Measurements from ENCODE around the gene SMARCD3.

The SMARCD3 gene

DNA sequence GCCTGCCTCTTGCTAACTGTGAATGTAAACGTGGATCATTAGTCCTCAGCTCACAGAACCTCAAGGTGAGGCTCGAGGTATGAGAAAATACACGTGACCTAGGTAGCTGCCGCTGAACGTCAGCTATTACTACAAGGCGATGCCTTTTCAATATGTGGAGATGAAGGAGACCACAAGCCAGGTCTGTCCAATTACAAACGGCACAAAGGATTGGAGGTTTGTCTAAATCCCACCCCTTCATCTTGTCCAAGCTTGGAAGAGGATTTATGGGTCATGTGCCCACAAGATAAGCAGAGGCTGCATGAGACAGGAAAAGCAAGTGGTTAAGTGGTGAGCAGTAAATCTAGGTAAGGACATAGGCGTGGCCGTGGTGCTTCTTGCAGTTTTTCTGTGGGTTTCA lies 41.6 kb downstream of the SMARCD3 start:
- no peak for DNase-seq

DNA sequence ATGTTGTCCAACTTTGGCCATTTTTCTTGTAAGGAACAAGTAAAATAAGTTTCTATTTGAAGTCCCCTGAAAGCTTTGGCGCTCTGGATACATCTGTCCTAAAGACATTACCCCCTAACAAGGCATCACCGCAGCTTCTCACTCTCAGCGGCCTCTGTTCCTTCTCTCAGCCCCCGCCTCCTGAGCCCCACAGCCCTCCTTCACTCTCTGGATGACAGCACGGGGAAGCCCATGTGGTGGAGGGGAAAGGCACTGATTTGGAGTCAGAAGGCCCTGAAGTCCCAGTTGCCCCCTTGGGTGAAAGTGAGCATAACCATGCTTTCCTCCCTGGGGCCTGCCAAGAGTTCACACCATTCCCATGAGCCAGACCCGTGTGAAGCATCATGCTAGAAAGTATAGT lies 42.8 kb downstream of the SMARCD3 start:
- DNase-seq, result no peak

DNA sequence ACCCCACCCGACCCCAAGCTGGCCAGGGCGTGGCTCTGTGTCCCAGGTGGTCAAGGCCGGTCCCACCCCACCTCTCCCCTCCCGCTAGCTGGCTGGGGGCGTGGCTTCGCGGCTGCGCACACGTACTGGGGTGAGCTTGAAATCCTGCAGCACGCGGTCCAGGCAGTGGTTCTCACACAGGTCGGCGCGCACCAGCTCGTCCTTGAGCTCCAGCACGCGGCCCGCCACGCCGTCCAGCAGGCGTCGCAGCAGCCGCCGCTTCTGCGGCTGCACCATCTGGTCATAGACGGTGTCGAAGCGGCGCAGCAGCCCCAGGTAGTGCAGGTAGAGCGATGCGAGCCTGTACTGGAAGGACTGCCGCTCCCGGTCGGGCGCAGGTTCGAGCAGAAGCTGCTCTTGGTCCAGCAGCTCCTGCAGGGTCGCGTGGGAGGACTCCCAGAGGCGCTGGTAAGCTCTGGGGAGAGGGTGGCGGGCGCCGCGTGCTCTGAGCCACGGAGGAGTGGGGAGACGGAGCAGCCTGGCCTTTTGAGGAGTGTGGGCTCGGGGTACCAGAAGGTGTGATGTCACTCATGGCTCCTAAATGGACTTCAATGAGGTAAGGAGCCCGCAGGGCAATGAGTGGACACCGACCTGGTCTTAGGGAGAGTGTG lies 44.0 kb downstream of the SMARCD3 start:
- no peak for DNase-seq

DNA sequence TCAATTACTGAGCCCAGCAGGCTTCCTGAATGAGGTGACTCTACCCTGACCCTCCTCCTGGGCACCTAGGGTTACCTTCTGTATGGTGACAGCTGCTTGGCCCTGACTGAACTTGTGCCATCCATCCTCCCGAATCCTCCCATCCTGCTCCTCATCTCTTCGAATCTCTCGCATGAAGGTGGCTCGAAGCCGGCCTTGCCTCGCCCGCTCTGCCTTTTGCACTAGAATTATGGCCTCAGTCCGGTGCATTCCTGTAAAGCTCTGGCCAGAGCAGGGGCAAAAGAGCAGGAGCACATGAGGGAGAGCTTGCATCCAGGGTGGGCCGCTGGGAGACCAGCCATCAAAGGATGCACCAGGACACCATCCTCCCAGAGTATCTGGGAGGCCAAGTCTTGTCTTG lies 45.7 kb downstream of the SMARCD3 start:
- DNase-seq, result no peak

DNA sequence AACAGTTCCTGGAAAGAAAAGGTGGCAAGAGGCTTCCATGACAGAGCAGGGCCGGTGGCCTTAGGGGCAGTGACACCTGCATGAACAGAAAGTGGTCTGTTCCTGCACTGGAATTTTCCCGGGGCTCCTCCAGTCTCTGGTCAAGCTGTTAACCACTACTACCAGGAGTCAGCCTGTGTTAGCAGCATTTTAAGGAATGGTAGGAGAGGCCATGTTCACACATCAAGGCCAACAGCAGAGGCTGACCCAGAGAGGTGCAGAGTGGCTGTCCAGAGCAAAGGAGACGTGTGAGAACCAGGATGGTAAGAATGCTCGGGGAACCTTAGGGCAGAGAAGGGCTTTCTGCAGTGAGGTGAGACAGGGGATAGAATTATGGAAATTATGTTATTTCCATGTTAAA lies 46.7 kb downstream of the SMARCD3 start:
- DNase-seq, result no peak

DNA sequence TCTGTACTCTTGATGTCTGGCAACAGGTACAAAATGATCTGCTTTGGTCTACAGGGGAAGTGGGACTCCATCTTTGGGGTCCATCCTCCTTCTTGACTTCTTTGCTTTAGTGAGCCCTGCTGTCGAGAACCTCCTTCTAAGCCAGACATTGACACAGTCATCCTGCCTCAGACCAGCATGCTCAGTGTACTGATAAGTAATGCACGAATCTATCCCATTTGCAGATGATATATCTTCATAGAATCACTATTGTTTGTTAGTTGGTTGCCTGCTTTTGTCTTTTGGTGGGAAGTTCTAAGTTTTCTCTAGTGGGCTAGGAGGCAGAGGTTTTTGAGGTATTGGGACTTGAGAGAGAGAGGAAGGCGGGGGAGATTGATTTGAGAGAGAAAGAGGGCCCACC lies 47.1 kb downstream of the SMARCD3 start:
- DNase-seq, result no peak

DNA sequence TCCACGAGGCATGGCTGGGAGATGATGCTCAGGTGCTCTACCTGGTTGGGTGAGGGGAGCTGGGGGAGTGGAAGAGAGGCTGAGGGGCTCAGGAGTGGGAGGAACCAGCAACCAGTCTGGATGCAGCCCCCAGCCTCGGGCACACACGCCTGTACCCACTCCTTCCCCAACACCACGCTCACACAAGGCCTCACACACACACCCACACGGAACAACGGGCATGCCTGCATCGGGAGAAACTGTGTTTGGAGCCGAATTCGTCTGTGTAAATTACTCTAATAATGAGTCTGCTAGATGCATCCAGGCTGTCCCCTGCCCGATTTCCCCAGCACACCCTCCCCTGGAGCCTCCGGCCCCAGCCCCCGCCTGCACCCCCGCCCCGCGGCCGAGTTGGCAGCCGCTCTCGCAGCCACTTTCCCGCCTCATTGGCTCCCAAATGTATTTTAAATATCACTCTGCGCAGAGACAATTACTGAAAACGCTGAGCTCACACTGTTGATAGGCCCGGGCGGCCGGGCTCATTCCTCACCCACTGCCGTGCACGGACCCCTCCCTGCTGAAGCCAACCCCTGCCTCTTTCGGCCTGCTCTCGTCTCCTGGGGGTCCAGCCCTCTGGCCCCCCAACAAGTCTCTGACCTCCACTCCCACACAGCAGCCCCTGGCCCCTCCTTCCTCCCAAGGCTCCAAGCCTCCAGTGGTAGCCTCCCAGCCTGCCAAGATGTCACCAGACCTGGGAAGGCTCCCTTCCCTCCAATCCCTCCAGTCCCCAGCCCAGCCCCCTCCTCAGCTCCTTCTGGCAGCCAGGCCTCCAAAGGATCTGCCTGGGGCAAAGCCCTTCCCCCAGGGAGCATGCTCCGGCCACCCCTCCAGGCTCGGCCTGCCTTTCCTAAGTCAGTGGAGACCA lies 49.3 kb downstream of the SMARCD3 start:
- no peak for DNase-seq

DNA sequence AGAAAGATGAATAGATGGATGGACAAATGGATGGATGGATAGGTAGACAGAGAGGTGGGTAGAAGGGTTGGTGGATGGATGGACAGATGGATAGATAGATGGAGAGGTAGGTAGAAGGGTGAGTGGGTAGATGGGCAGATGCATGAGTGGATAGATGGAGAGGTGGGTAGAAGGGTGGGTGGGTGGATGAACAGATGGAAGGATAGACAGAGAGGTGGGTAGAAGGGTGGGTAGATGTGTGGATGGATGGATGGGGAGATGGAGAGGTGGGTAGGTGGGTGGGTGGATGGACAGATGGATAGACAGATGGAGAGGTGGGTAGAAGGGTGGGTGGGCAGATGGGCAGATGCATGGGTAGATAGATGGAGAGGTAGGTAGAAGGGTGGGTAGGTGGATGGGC lies 50.6 kb downstream of the SMARCD3 start:
- no peak for DNase-seq

DNA sequence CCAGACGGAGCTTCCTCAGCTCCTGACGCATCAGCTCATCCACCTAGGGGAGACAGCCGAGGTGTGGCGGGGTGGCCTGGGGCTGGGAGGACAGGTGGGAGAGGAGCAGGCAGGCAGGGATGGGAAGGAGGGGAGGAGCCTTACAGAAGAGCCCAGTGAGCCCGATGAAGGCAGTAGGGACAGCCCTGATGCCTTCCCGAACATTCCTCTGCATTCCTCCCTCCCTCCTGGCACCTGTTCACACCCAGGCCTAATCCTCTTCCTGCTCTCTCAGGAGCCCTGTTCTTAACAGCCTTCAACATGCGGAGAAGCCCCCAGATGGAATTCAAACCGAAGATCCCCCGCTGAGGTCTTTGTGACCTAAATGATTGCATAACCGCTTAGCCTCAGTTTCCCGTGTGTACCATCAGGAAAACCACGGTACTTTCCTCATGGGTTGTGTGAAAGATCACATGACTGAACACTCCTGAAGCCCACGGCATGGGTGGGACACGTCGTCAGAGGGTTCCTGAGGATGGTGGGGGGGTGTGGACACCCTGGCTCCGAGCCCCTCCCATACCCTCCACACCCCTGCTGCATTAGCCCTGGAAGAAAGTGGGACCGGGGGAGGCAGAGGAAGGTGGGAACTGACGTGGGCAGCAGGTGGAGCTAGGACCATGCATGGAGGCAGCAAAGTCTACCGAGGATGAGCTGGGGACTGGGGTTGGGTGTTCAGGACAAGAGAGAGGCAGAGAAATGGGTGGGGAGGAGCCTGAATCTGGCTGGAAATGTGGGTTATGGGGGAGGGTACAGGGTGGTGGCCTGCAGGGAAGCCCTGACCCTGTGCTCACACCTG lies 52.7 kb downstream of the SMARCD3 start:
- DNase-seq, result no peak

DNA sequence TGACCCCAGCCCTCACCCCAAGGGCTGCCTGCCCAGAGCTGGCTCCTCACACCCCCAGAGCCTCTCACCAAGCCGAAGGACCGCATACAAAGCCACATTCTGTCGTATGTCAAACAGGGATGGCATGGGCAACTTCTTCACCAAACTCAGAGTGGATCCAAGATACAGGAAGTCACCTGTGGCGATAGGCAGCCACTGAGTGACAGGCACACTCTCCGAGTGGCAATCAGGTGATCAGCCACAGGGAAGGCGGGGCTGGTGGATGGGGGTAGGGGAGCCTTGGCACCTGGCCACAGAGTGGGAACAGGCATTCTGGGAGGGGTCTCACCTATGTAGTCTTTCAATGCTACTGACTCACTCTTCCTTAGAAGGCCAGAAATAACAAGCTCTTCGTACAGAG lies 54.3 kb downstream of the SMARCD3 start:
- no peak for DNase-seq

DNA sequence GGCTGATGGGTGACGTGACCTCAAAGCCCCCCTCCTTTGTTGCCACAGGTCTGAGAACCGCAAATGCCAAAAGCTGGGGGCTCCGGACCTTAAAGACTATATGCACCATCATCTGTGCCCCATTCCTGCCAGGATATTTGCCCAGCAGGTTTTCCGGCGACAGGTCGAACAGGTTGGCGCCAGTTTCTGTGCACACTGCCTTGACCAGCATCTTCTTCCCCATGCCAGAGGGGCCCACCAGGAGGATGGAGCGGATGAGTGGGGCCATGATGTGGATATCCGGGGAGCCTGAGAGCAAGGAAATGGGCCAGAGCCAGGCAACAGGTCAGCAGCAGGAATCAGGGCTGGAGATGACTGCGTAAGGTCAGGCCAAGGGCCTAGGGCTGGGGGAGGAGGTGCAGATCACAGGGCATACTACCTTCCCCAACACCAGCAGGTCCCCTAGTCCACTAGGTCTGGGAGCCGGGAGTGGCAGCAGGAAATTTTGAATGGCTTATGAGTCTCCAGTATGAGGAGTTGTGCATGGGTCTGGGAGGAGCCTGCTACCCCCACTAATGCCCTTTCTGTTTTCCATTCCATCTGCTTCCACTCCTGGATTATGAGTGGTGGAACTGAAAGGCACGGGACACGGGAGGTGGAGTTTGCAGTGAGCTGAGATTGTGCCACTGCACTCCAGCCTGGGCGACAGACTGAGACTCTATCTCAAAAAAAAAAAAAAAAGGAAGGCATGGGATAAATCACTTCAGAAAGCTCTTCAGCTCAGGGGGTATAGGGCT lies 55.1 kb downstream of the SMARCD3 start:
- no peak for DNase-seq

DNA sequence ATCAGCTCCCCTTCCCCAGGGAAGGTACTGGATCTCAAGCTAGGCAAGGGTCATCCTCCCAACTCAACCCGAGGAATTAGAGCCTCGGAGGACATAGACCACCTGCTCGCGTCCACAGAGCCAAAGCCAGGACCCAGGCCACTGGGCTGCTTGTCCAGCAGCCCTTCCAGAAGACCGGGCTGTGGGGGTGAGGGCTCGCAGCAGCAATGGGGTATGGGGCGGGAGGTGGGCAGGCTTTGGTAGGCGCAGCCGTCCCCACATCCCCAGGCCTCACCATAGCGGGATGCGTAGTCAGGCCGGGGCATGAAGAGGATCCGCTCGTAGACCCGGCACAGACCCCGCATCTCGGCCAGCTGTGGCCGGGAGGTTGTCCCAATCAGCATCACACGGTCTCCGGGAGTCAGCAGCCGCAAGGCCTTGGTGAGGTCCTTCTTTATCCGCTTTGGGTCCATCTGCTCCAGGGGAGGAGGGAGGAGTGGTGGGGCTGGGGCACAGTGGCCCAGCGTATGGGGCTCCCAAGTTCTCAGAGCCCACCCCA lies 56.4 kb downstream of the SMARCD3 start:
- no peak for DNase-seq

DNA sequence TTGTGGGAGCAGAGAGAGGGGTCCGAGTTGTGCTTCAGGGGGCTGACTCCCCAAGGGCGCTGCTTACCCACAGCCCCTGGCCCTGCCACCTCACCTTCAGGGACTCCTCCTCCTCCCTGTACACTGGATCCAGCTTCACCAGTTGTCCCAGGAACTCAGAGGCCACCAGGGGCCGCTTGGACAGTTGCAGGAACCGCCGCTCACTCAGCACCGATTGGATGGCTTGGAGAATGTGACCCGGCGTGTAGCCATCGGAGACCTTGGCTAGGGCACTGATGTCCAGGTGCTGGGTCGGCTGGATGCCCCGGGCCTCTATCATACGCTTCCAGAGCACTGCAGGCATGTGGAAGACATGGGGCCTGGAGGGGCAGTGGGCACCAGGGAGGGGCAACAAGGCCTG lies 57.0 kb downstream of the SMARCD3 start:
- no peak for DNase-seq

DNA sequence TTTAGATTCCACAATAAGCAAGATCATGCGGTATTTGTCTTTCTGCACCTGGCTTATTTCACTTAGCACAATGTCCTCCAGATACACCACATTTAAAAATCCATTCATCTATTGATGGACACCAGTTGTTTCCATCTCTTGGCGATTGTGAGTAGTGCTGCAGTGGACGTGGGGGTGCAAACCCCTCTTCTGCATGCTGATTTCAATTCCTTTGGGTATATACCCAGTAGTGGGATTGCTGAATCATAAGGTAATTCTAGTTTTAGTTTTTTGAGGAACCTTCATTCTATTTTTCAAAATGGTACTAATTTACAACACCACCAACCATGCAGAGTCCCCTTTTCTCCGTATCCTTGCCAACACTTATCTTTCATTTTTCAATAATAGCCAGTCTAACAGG lies 59.5 kb downstream of the SMARCD3 start:
- DNase-seq, result no peak

Data from SHP77 treated with DMSO at 0.1 percent for 48 hours (cell line).